Amygdala (tissue), 56 donors: ENCODE measurements around the gene RAB11FIP4.

ENCODE experiments used
- DNase-seq, 56 donors: peaks; one replicate each; lab custom pipeline; 2025; lab: John Stamatoyannopoulos, UW

RAB11FIP4 gene

DNA sequence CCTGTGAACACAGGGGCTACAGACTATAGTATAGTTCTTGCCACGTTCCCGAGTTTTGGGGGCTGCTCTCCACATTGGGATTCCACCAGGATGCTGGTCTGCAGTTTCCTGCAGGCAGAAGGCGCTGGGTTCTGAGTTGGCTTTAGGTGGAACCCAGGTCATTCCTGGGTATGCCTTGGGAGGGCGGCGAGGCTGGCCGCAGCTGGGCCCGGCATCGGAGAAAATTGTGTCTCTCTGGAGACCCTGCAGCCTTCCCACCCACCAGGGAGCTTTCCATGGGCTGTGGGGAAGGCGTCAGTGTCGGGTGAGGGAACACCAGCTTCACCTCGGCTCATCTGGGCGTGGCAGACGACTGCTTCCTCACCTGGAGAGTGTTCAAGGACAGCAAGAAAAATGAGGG lies 183.6 kb downstream of the RAB11FIP4 start:
- no peak for DNase-seq

DNA sequence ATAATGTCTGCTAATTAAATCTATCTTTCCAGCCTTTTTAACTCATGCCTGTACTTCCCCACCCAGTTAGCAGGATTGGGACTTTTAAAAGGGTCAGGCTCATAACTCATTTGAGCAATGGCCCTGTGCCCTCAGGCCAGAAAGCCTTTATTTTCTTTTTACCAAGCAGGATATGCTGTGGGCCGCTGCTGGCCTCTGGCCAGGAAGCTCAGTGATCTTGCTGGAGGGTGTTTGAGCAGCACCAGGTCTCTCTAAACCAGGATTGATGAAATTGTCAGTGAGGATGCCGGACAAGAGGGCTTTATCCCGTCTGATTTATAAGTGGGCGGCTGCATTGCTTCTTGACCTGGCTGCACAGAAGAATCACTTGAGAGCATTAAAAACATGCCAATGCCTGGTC lies 187.8 kb downstream of the RAB11FIP4 start:
- no peak for DNase-seq

DNA sequence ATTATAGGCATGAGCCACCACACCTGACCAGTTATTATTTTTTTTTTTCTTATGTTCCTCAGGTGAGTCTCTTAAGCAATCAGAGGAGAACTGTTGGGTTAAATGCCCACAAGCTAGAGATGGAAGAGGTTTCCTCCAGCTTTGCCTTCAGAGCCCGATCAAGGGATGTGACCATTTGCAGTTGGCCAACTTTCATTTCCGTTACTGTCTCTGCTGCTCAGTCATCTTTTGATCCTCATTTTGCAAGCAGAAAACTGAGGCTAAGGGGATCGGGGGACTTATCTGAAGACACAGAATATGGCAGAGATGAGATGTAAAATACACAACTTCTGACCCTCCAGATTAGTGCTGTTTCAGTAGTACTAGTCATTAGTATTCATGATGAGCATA lies 188.8 kb downstream of the RAB11FIP4 start:
- no peak for DNase-seq

DNA sequence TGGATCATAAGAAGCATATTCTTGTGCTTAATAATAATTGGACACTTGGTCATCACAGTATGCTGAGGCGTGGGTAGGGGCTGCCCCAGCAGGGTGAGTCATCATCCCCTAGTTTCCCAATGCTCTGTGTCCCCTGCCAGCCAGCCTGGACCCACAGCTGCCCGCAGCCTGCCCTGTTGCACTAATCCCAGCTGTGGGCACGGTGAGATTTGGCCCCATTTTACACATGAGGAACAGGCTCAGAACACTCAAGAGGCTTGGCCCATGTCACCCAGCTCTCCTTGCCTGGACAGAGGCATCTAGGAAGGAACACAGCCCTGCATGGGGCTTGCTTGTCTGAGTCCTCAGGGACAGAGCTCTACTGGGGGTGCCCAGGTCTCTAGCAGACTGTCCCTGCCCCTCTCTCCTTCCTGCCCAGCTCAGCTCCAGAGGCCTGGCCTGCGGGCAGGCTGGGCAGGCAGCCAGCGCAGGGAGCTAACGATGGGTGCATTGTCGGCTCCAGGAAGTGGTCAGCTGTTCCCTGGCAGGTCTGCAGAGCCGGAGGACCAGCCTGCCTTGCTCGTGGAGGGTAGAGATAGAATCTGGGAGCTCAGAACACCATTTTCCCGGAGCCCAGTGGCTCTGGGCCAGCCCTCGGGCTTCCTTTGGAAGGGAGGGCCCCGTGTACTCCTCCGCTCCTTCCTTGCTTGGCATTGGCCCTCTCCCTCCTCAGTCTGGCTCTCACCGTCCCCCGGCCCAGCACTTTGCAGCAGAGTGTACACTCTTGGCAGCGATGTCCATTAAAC lies 189.4 kb downstream of the RAB11FIP4 start:
- DNase-seq, result peak in 50 of 56 donors; percentile 7 to 81 (median 58)

DNA sequence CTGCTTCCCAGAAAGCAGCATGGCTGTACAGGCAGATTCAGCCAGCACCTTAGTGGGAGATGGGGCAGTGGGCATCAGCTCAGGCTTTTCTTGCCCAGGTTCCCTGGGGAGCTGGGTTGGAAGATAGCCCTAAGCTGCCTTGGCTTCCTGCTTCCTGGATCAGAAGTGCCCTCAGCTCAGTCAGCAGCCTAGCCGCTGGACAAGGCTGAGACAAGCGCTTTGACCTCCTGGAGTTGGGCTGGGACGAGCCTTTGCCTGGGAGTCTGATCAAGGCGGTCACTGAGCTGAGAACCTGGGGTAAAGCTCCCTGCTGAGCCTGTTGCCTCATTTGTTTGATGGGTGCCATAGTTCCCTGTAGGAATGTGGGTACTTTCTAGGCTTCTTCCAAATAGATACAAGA lies 190.0 kb downstream of the RAB11FIP4 start:
- peak in 10 of 56 donors; percentile 18 to 62 (median 51) for DNase-seq

DNA sequence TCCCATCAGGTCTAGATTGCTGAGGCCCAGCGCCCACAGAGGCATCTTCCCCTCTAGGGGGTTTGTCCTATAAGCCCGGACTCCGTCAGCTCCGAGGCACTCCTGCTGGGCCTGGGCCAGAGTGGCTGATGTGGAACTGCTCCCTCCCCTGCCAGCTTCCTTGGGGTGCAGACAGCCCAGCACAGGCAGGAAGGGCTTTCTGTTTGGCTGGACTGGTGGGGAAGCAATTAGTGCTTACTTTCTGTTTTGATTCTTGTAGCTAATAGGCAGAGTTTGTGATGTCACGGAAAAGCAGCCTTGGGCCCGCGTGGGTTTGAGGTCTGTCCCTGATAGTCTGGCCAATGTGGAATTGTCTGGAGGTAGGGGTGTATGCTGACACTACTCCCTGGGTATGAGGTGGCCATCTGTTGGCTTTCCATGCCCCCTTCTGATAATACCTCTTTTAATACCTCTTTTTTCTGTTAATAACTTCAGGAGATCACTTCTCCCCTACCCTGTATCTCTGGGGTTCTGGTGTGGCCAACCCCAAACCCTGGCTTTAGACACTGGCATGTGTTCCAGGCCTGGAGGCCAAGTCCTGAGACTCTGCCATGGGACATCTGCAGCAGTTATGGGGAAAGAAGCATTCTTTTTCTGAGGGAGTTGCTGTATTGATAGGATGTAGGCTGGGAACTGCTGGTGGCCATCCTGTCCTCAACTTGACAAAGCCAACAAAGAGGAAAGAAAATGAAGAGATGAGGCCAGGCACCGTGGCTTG lies 190.9 kb downstream of the RAB11FIP4 start:
- peak in 34 of 56 donors; percentile 4 to 64 (median 30) for DNase-seq

DNA sequence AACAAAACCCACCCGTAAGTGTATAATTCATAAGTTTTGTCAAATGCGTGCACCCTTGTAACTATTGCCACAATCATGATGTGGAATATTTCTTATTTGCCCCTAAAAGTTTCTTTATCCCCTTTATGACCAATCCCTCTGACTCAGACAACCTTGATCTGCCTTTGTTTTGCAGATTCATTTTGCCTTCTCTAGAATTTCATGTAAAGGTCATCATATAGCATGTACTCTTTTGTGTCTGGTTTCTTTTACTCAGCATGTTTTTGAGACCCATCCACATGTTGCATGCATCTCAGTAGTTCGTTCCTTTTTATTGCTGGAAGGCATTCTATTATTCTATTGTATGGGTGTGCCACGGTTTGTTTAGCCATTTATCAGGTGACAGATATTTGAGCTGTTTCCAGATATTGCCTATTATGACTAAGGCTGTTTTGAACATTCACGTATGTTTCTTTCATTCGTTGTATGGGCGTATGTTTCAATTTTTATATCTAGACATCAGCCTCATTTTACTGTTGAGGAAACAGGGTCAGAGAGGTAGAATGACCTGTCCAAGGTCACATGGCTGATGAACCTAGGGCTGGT lies 192.4 kb downstream of the RAB11FIP4 start:
- DNase-seq, result no peak

DNA sequence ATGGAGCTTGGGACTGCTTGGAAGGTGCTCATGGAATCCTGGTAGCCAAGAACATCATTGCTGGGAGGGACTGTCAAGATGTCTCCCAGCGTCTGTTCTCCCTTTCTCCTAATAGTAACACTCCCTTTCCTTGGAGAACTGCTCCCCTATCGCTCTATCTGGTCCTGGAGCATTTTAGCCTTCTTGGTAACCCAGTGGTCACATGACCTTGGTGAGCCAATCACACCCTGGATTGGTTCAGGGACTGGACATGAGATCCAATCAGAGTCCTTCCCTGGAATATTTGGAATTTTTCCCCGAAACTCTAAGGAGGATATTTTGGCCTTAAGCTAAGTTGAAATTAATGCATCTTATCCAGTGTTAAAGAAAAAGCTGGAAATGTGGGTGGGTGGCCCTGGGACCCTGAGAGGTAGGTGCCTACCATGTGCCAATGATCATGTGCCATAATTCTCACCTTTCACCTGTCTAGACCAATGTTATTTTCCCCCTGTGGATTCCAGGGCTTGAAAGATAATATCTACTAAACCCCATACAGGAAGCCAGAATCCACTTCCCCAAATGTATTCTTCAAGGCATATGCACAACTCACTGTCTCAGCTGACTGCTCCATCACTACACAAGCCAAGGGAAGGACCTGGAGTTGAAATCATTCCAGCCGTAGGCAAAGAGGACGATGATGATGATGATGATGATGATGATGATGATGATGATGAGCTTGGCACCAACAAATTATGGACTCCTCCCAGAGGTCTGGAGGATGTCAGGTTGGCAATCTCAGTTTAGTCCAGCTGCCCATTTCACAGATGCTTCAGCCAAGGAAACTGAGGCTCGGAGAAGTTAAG lies 193.2 kb downstream of the RAB11FIP4 start:
- no peak for DNase-seq

DNA sequence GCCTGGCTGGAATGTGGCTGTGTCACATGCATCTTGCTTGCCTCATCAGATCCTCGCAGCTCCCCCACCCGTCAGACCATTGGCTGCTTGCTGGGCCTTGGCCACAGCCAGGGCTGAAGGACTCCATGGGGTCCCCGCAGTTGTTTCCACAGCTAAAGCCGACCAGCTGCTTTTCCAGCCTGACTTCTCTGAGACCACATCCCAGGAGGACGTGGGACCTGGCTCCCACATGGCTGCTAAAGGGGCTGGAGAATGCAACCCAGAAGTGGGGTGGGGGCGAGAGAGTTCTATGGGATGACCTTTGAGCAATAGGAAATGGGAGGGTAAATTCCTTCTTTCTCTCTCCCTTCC lies 193.8 kb downstream of the RAB11FIP4 start:
- DNase-seq, result no peak

DNA sequence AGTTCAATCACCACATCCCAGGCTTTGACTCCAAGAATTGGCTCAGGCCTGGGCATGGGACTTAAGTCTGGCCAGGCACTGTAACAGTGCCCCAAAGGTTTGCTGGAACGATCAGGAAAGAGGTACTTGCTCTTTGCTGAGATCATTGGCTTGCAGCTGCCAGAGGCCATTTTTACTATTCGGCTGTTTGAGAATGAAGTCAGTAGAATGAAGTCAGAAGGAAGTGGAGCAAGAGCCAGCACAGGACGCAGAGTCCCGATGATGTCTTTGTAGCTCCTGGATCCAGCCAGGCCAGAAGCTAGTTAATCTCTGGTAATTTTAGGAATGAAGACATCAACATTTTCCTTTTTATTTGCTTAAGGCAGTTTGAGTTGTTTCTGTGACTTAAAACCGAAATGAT lies 195.5 kb downstream of the RAB11FIP4 start:
- no peak for DNase-seq

DNA sequence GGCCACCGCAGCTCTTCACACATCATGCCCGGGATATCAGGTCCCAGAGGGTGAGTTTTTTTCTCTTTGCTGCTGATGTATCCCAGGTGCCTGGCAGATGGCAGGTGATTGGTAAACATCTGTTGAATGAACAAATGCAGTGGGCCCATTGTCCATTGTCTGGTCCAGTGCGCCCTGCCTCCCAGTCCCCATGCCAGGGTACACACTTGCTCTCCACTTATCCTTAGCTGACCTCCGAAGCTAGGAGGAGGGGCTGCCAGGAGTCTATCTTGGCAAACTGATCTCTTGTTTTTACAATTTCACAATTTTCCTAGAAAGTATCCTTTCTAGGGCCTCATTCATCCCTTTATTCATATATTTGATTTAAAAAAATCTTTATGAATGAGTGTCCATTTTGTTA lies 196.0 kb downstream of the RAB11FIP4 start:
- DNase-seq, result no peak
